Mucosa of rectum (tissue), 2 donors: ENCODE results near the gene TRAF3IP1.
A peak's percentile ranks its signal among the peaks of the same experiment; 100 is the strongest.
"Not testable (repeated sequence)": the region's sequence is repeated elsewhere in the genome, so short reads cannot be mapped to it uniquely, and the experiment has no call there.

Experiments used
- H3K27ac ChIP-seq, 2 donors: one replicate each; pipeline ENCODE4 v1.7.0; 2013; ENCODE audit warnings: inconsistent platforms in 2 of 2, low read depth in 2 of 2, low read length in 2 of 2
- H3K27me3 ChIP-seq, 2 donors: one replicate each; pipeline ENCODE4 v1.7.0; 2013; ENCODE audit warnings: low read length in 2 of 2; ENCODE audit not compliant: control insufficient read depth in 2 of 2, insufficient read depth in 2 of 2
- H3K36me3 ChIP-seq, 2 donors: one replicate each; pipeline ENCODE4 v1.7.0; 2013; ENCODE audit warnings: low read length in 2 of 2; ENCODE audit not compliant: control insufficient read depth in 2 of 2, insufficient read depth in 2 of 2
- H3K4me1 ChIP-seq, 2 donors: one replicate each; pipeline ENCODE4 v1.7.0; 2013; ENCODE audit warnings: low read length in 2 of 2, mild to moderate bottlenecking in 1 of 2; ENCODE audit not compliant: control insufficient read depth in 2 of 2, insufficient read depth in 2 of 2
- H3K4me3 ChIP-seq, 2 donors: one replicate each; pipeline ENCODE4 v1.7.0; 2013; ENCODE audit warnings: low read length in 2 of 2
- H3K9ac ChIP-seq, 2 donors: one replicate each; pipeline ENCODE4 v1.7.0; 2013; ENCODE audit warnings: low read length in 2 of 2, low read depth in 1 of 2, mild to moderate bottlenecking in 1 of 2
- H3K9me3 ChIP-seq, 2 donors: one replicate each; pipeline ENCODE4 v1.7.0; 2013; ENCODE audit warnings: low read length in 2 of 2; ENCODE audit not compliant: control insufficient read depth in 2 of 2
- donor health status: healthy.
- donor health status: Normal muscosa, but diverticular disease.

Gene TRAF3IP1

GRCh38 chr2:238404406-238405216 is 84.3 kb downstream of the TRAF3IP1 start:
- Histone ChIP-seq H3K27me3 (no peaks in the 10 kb centered on the region), H3K9ac (no peak overlapping the region), H3K4me1 (peaks cover 0 to 9% of the 10 kb centered on the region in 2 donors), H3K4me3 (no peak overlapping the region), H3K36me3 (no peaks in the 10 kb centered on the region), H3K27ac (peak overlapping the region in 1 of 2 donors; percentile 35), H3K9me3 (no peaks in the 10 kb centered on the region)

- not testable (repeated sequence) for H3K36me3 ChIP-seq, H3K4me3 ChIP-seq, H3K27ac ChIP-seq, H3K4me1 ChIP-seq, H3K27me3 ChIP-seq, H3K9me3 ChIP-seq, H3K9ac ChIP-seq
These were observed 84.9 kb downstream of the TRAF3IP1 start for GRCh38 chr2:238405217-238405555.

- Histone ChIP-seq H3K9ac (no peak overlapping the region), H3K4me3 (no peak overlapping the region), H3K9me3 (no peaks in the 10 kb centered on the region), H3K27ac (no peak overlapping the region), H3K4me1 (peaks cover 0 to 9% of the 10 kb centered on the region in 2 donors), H3K27me3 (no peaks in the 10 kb centered on the region), H3K36me3 (no peaks in the 10 kb centered on the region)
These were observed 86.1 kb downstream of the TRAF3IP1 start for GRCh38 chr2:238406221-238406997.

- Histone ChIP-seq H3K4me1 (peaks cover 3 to 10% of the 10 kb centered on the region in 2 donors), H3K4me3 (no peak overlapping the region), H3K36me3 (no peaks in the 10 kb centered on the region), H3K9me3 (no peaks in the 10 kb centered on the region), H3K27ac (no peak overlapping the region), H3K9ac (no peak overlapping the region), H3K27me3 (no peaks in the 10 kb centered on the region)
These were observed 86.6 kb downstream of the TRAF3IP1 start for GRCh38 chr2:238406998-238407285.

GRCh38 chr2:238407566-238407965 is 87.2 kb downstream of the TRAF3IP1 start:
- Histone ChIP-seq H3K9me3 (no peaks in the 10 kb centered on the region), H3K4me1 (peaks cover 3 to 13% of the 10 kb centered on the region in 2 donors), H3K27ac (no peak overlapping the region), H3K27me3 (no peaks in the 10 kb centered on the region), H3K36me3 (no peaks in the 10 kb centered on the region), H3K9ac (no peak overlapping the region), H3K4me3 (no peak overlapping the region)

- H3K9me3 ChIP-seq: no peaks in the 10 kb centered on the region
- H3K36me3 ChIP-seq: no peaks in the 10 kb centered on the region
- peaks cover 3 to 11% of the 10 kb centered on the region in 2 donors for H3K4me1 ChIP-seq
- H3K4me3 ChIP-seq: no peak overlapping the region
- no peak overlapping the region for H3K9ac ChIP-seq
- no peak overlapping the region for H3K27ac ChIP-seq
- no peaks in the 10 kb centered on the region for H3K27me3 ChIP-seq
These were observed 88.5 kb downstream of the TRAF3IP1 start for GRCh38 chr2:238408615-238409340.

GRCh38 chr2:238409341-238410199 is 89.3 kb downstream of the TRAF3IP1 start:
- Histone ChIP-seq H3K27ac (no peak overlapping the region), H3K9me3 (no peaks in the 10 kb centered on the region)

GRCh38 chr2:238412067-238412767 is 91.9 kb downstream of the TRAF3IP1 start:
- Histone ChIP-seq H3K36me3 (no peaks in the 10 kb centered on the region), H3K4me3 (no peak overlapping the region), H3K4me1 (peaks cover 4 to 6% of the 10 kb centered on the region in 2 donors), H3K27me3 (no peaks in the 10 kb centered on the region), H3K9me3 (peaks cover 0 to 2% of the 10 kb centered on the region in 2 donors), H3K9ac (no peak overlapping the region), H3K27ac (no peak overlapping the region)

More at GRCh38 chr2:238409341-238410199, 89.3 kb downstream of the TRAF3IP1 start:
- Histone ChIP-seq H3K4me1 (peaks cover 3 to 6% of the 10 kb centered on the region in 2 donors), H3K36me3 (no peaks in the 10 kb centered on the region), H3K9ac (no peak overlapping the region), H3K27me3 (no peaks in the 10 kb centered on the region), H3K4me3 (no peak overlapping the region)

- H3K27me3 ChIP-seq: no peaks in the 10 kb centered on the region
- H3K9me3 ChIP-seq: peaks cover 0 to 2% of the 10 kb centered on the region in 2 donors
- H3K9ac ChIP-seq: no peak overlapping the region
- H3K27ac ChIP-seq: no peak overlapping the region
- H3K4me3 ChIP-seq: no peak overlapping the region
- no peaks in the 10 kb centered on the region for H3K36me3 ChIP-seq
- H3K4me1 ChIP-seq: peaks cover 9 to 13% of the 10 kb centered on the region in 2 donors
These were observed 93.0 kb downstream of the TRAF3IP1 start for GRCh38 chr2:238413368-238413767.
